ENCODE data around the gene NLRP8. TPM values are rescaled to one million over a fixed set of nuclear protein-coding genes. Genes with fewer than 3 reads are reported as not detected.
"Not testable (repeated sequence)": the region's sequence is repeated elsewhere in the genome, so short reads cannot be mapped to it uniquely, and the experiment has no call there.

Gene NLRP8
- total RNA-seq (2014; rRNA removed; shearing (Covaris generic)), result not detected in 2 replicates
- not detected in 2 replicates for polyA plus RNA-seq (2015; cell fraction: cytosol; rRNA removed)
- polyA plus RNA-seq (2015; cell fraction: nucleus; rRNA removed), result not detected in 2 replicates

GRCh38 chr19:55947532-55947931, at the start of gene NLRP8:
Gene NLRP8, plus strand, starts transcription at chr19:55947832.
- no peak for DNase-seq (ENCODE audit: low read depth)

- no peak for DNase-seq (ENCODE audit: low read depth)
Observed at GRCh38 chr19:55898911-55899310, 48.7 kb upstream of the NLRP8 start.

- no peak for DNase-seq (ENCODE audit: low read depth)
Observed at GRCh38 chr19:55901369-55902079, 46.1 kb upstream of the NLRP8 start.

- no peak for DNase-seq (ENCODE audit: low read depth)
Observed at GRCh38 chr19:55902080-55902751, 45.4 kb upstream of the NLRP8 start.

- DNase-seq (ENCODE audit: low read depth), result no peak
Observed at GRCh38 chr19:55907286-55907685, 40.3 kb upstream of the NLRP8 start.

- DNase-seq (ENCODE audit: low read depth), result no peak
Observed at GRCh38 chr19:55907746-55908145, 39.9 kb upstream of the NLRP8 start.

GRCh38 chr19:55909801-55910200, 37.8 kb upstream of the NLRP8 start:
- DNase-seq (ENCODE audit: low read depth), result no peak

GRCh38 chr19:55912916-55913315, 34.7 kb upstream of the NLRP8 start:
- no peak for DNase-seq (ENCODE audit: low read depth)

- DNase-seq (ENCODE audit: low read depth), result peak; percentile 32
Observed at GRCh38 chr19:55913643-55914268, 33.9 kb upstream of the NLRP8 start.

GRCh38 chr19:55923556-55923955, 24.1 kb upstream of the NLRP8 start:
- no peak for DNase-seq (ENCODE audit: low read depth)

GRCh38 chr19:55927991-55928390, 19.6 kb upstream of the NLRP8 start:
- DNase-seq (ENCODE audit: low read depth), result no peak

GRCh38 chr19:55929258-55929657, 18.4 kb upstream of the NLRP8 start:
- not testable (repeated sequence) for DNase-seq (ENCODE audit: low read depth)

- DNase-seq (ENCODE audit: low read depth), result no peak
Observed at GRCh38 chr19:55930996-55931515, 16.6 kb upstream of the NLRP8 start.

GRCh38 chr19:55931936-55932386, 15.7 kb upstream of the NLRP8 start, which contains the start of gene NLRP13:
Gene NLRP13, minus strand, starts transcription at chr19:55932336. Its CDS starts 25 bp downstream, at chr19:55932311.
- DNase-seq (ENCODE audit: low read depth), result no peak

- DNase-seq (ENCODE audit: low read depth), result no peak
Observed at GRCh38 chr19:55935206-55935605, 12.4 kb upstream of the NLRP8 start.

- DNase-seq (ENCODE audit: low read depth), result no peak
Observed at GRCh38 chr19:55939206-55939605, 8.4 kb upstream of the NLRP8 start.

GRCh38 chr19:55940306-55940705, 7.3 kb upstream of the NLRP8 start:
- DNase-seq (ENCODE audit: low read depth), result no peak

- not testable (repeated sequence) for DNase-seq (ENCODE audit: low read depth)
Observed at GRCh38 chr19:55950566-55950965, 2.9 kb downstream of the NLRP8 start.

GRCh38 chr19:55956431-55956830, 8.8 kb downstream of the NLRP8 start:
- DNase-seq (ENCODE audit: low read depth), result no peak

- peak; percentile 49 for DNase-seq (ENCODE audit: low read depth)
Observed at GRCh38 chr19:55958356-55958755, 10.7 kb downstream of the NLRP8 start.

GRCh38 chr19:55959996-55960675, 12.5 kb downstream of the NLRP8 start:
- DNase-seq (ENCODE audit: low read depth), result no peak
